Tibial nerve (tissue), 4 donors: Measurements from ENCODE around the gene PKNOX1. TPM values are rescaled to one million over a fixed set of nuclear protein-coding genes. Genes with fewer than 3 reads are reported as not detected.
A peak's percentile ranks its signal among the peaks of the same experiment; 100 is the strongest.
"Not testable (repeated sequence)": the region's sequence is repeated elsewhere in the genome, so short reads cannot be mapped to it uniquely, and the experiment has no call there.

Experiments
- DNase-seq, 2 donors: peaks; one replicate each; pipeline ENCODE4 v3.0.0-alpha.2; 2019; ENCODE audit warnings: low spot score in 2 of 2
- H3K27ac ChIP-seq, 4 donors: fragments of 200-600 bp; sonication (generic) in 3 of 4; one replicate each; pipeline ENCODE4 v1.5.1; 2017 to 2019; ENCODE audit warnings: mild to moderate bottlenecking in 1 of 4
- H3K27me3 ChIP-seq, 2 donors: fragments of 200-600 bp; sonication (generic) in 1 of 2; one replicate each; pipeline versions ENCODE4 v1.5.1 to v1.6.0; 2017 to 2019
- H3K36me3 ChIP-seq, 3 donors: fragments of 200-600 bp; sonication (generic); one replicate each; pipeline ENCODE4 v1.5.1; 2018 to 2019
- H3K4me1 ChIP-seq, 4 donors: fragments of 200-600 bp; sonication (generic) in 3 of 4; one replicate each; pipeline ENCODE4 v1.5.1; 2017 to 2019
- H3K4me3 ChIP-seq, 4 donors: fragments of 200-600 bp; sonication (generic) in 3 of 4; one replicate each; pipeline ENCODE4 v1.5.1; 2017 to 2019; ENCODE audit warnings: mild to moderate bottlenecking in 1 of 4, moderate library complexity in 1 of 4
- H3K9me3 ChIP-seq, 4 donors: fragments of 200-600 bp; sonication (generic) in 3 of 4; one replicate each; pipeline ENCODE4 v1.5.1; 2017 to 2019
- CTCF ChIP-seq, 5 experiments: fragments of 200-600 bp in 3 of 5; fragments of 450-650 bp in 2 of 5; sonication (generic) in 3 of 5; IDR thresholded peaks; one replicate each; pipeline ENCODE4 v1.5.1; 2016 to 2019; ENCODE audit warnings: antibody characterized with exemption in 5 of 5, mild to moderate bottlenecking in 3 of 5, moderate library complexity in 2 of 5
- EP300 ChIP-seq, 2 donors: sonication (generic); formaldehyde crosslinking; IDR thresholded peaks; one replicate each; pipeline ENCODE4 v1.6.1; 2017; ENCODE audit warnings: antibody characterized with exemption in 2 of 2, mild to moderate bottlenecking in 1 of 2
- POLR2A ChIP-seq, 2 donors: fragments of 450-650 bp; IDR thresholded peaks; one replicate each; pipeline ENCODE4 v1.6.1; 2017; ENCODE audit warnings: antibody characterized with exemption in 2 of 2, mild to moderate bottlenecking in 2 of 2, moderate library complexity in 2 of 2
- WGBS, 2 donors: methylation state at CpG; one replicate each; pipeline ENCODE4 v1.1.5; 2018; 5-methylcytosine and 5-hydroxymethylcytosine counted together
- total RNA-seq, 4 donors: library from RNA; depleted of rRNA; stranded (reverse); fragments of >200 nt; gene quantifications; one replicate each; pipeline ENCODE4 v1.1.0, GENCODE V29; 2016

Gene PKNOX1
- total RNA-seq, 4 donors from 2014 or later: 9.0 to 23.7 (median 12.3) TPM

GRCh38 chr21:42931560-42932235, 42.7 kb upstream of the PKNOX1 start:
- Histone ChIP-seq H3K27ac (no peak overlapping the region), H3K27me3 (no peaks in the 10 kb centered on the region), H3K4me1 (no peaks in the 10 kb centered on the region), H3K4me3 (no peak overlapping the region), H3K36me3 (no peaks in the 10 kb centered on the region), H3K9me3 (no peaks in the 10 kb centered on the region)
- no peak for TF ChIP-seq POLR2A (IDR thresholded peaks at IDR 0.05)
- no peak for TF ChIP-seq CTCF (IDR thresholded peaks at IDR 0.05)
- TF ChIP-seq EP300 (IDR thresholded peaks at IDR 0.05): no peak
- 81 to 83% methylated on average over 13 of the region's 13 CpGs for WGBS, 2 donors
- DNase-seq: no peak

GRCh38 chr21:42932378-42933136, 41.8 kb upstream of the PKNOX1 start:
- not testable (repeated sequence) for H3K4me1 ChIP-seq, H3K27me3 ChIP-seq, H3K9me3 ChIP-seq, H3K36me3 ChIP-seq, DNase-seq, H3K27ac ChIP-seq, H3K4me3 ChIP-seq
- 83 to 87% methylated on average over 15 to 16 of the region's 16 CpGs for WGBS, 2 donors

DNA sequence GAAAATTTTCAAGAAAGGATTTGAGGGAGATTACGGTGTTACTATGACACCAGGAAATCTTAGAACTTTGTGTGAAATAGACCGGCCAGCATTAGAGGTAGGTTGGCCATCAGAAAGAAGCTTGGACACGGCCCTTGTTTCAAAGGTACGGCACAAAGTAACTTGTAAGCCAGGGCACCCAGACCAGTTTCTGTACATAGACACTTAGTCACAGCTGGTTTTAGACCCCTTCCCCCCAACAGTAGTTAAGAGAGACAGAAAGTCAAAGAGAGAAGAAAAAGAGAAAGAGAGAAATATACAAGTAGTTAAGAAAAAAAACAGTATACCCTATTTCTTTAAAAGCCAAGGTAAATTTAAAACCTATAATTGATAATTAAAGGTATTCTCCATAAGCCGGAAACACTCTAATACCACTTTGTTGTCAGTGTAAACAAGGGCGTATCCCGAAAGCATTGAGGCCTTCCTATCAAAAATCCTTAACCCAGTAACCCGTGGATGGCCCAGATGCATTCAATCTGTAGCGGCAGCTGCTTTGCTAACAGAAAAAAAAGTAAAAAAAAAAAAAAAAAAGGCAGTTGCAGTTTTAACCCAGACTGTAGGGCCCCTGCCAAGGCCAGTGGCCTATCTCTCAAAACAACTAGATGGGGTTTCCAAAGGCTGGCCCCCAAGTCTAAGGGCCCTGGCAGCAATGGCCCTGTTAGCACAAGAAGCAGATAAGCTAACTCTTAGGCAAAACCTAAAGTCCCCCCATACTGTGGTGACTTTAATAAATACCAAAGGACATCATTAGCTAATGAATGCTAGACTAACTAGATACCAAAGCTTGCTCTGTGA, 41.0 kb upstream of the PKNOX1 start:
- H3K27ac ChIP-seq: peak overlapping the region in 1 of 4 donors; percentile 4
- H3K36me3 ChIP-seq, DNase-seq, H3K4me1 ChIP-seq, H3K27me3 ChIP-seq, H3K9me3 ChIP-seq, H3K4me3 ChIP-seq: not testable (repeated sequence)
- 48 to 58% methylated on average over 8 to 9 of the region's 9 CpGs for WGBS, 2 donors

GRCh38 chr21:42933973-42934372, 40.4 kb upstream of the PKNOX1 start:
- not testable (repeated sequence) for DNase-seq, H3K27ac ChIP-seq, H3K36me3 ChIP-seq, H3K4me1 ChIP-seq, H3K4me3 ChIP-seq, H3K9me3 ChIP-seq, H3K27me3 ChIP-seq
- WGBS, 2 donors: 93 to 95% methylated on average over 12 of the region's 12 CpGs

- not testable (repeated sequence) for H3K27me3 ChIP-seq, H3K9me3 ChIP-seq, H3K36me3 ChIP-seq, H3K4me3 ChIP-seq, DNase-seq, H3K27ac ChIP-seq
- peaks cover 0 to 16% (median 6%) of the 10 kb centered on the region in 4 donors for H3K4me1 ChIP-seq
- WGBS, 2 donors: 90 to 97% methylated on average over 2 to 5 of the region's 5 CpGs
Observed at GRCh38 chr21:42936360-42936759, 38.0 kb upstream of the PKNOX1 start.

GRCh38 chr21:42937034-42937940, 37.1 kb upstream of the PKNOX1 start:
- H3K27me3 ChIP-seq, H3K27ac ChIP-seq, H3K9me3 ChIP-seq, H3K36me3 ChIP-seq, H3K4me3 ChIP-seq, DNase-seq: not testable (repeated sequence)
- peaks cover 0 to 16% (median 6%) of the 10 kb centered on the region in 4 donors for H3K4me1 ChIP-seq
- WGBS, 2 donors: 64 to 71% methylated on average over 16 of the region's 16 CpGs

DNA sequence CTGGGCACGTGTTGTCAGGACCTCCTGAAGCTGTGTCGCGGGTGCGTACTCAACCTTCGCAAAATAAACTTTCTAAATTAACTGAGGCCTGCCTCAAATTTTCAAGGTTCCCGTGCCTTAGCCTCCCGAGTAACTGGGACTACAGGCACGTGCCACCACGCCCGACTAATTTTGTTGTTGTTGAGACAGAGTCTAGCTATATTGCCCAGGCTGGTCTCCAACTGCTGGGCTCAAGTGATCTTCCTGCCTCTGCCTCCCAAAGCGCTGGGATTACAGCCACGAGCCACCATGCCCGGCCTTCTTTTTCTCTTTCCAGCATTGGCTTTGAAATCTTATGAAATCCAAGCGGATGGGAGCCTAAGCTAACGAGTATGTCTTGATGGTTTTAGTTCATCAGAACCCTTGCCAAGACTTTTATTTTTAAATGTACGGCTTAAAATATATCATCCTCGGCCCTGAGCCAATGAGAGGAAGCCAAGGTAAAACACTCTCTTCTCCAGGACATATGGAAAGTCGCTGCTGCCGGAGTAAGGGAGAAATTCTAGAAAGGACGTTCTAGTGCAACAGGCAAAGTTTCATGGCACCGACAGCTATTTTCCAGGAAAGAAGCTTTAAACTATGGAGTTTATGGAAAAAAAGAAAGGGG, 36.3 kb upstream of the PKNOX1 start:
- WGBS, 2 donors: 89 to 92% methylated on average over 21 of the region's 21 CpGs
- H3K27ac ChIP-seq: no peak overlapping the region
- TF ChIP-seq EP300 (IDR thresholded peaks at IDR 0.05) (no peak), POLR2A (IDR thresholded peaks at IDR 0.05) (no peak), CTCF (IDR thresholded peaks at IDR 0.05) (no peak)
- no peaks in the 10 kb centered on the region for H3K27me3 ChIP-seq
- H3K36me3 ChIP-seq: no peaks in the 10 kb centered on the region
- no peak for DNase-seq
- H3K4me3 ChIP-seq: no peak overlapping the region
- H3K4me1 ChIP-seq: peaks cover 0 to 16% (median 6%) of the 10 kb centered on the region in 4 donors
- no peaks in the 10 kb centered on the region for H3K9me3 ChIP-seq

DNA sequence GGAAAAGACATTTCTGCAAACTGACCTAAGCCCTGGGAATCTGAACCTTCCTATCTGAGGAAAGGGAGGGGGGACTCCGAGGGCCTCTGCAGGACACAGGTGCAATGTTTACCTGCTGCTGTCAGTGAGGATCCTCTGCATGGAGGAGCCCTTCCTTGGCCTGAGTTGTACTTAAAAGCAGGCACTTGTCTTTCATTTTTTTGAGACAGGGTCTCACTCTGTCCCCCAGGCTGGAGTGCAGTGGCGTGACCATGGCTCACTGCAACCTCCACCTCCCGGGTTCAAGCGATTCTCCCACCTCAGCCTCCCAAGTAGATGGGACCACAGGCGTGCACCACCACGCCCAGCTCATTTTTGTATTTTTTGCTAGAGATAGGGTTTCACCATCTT, 35.8 kb upstream of the PKNOX1 start:
- H3K36me3 ChIP-seq, H3K9me3 ChIP-seq, H3K4me3 ChIP-seq, DNase-seq, H3K27me3 ChIP-seq, H3K27ac ChIP-seq: not testable (repeated sequence)
- H3K4me1 ChIP-seq: peaks cover 0 to 16% (median 6%) of the 10 kb centered on the region in 4 donors
- WGBS, 2 donors: 93 to 95% methylated on average over 6 of the region's 6 CpGs
